Liver (tissue), 9 donors: ENCODE results near the gene ARHGEF25. TPM values are rescaled to one million over a fixed set of nuclear protein-coding genes. Genes with fewer than 3 reads are reported as not detected.

Experiments
- DNase-seq: peaks from one replicate; pipeline ENCODE4 v3.0.0-alpha.2; 2017; ENCODE audit warnings: low spot score
- H3K27ac ChIP-seq, 2 donors: one replicate each; pipeline ENCODE4 v1.7.0; 2013; ENCODE audit warnings: inconsistent platforms in 2 of 2, low read length in 2 of 2, control low read depth in 1 of 2, low read depth in 1 of 2, mild to moderate bottlenecking in 1 of 2
- H3K27me3 ChIP-seq, 4 donors: one replicate each; pipeline versions ENCODE4 v1.6.1 to v1.7.0; 2013; ENCODE audit warnings: low read length in 3 of 4, inconsistent platforms in 1 of 4, mild to moderate bottlenecking in 1 of 4, moderate library complexity in 1 of 4; ENCODE audit not compliant: control insufficient read depth in 4 of 4, insufficient read depth in 4 of 4
- H3K36me3 ChIP-seq, 4 donors: one replicate each; pipeline versions ENCODE4 v1.6.1 to v1.7.0; 2013; ENCODE audit warnings: low read length in 3 of 4, mild to moderate bottlenecking in 3 of 4, low read depth in 1 of 4, moderate library complexity in 1 of 4; ENCODE audit not compliant: control insufficient read depth in 4 of 4, insufficient read depth in 3 of 4
- H3K4me1 ChIP-seq, 4 donors: one replicate each; pipeline versions ENCODE4 v1.6.1 to v1.7.0; 2013; ENCODE audit warnings: low read length in 3 of 4, mild to moderate bottlenecking in 3 of 4, moderate library complexity in 1 of 4; ENCODE audit not compliant: control insufficient read depth in 4 of 4, insufficient read depth in 4 of 4
- H3K4me3 ChIP-seq, 3 donors: one replicate each; pipeline versions ENCODE4 v1.6.1 to v1.7.0; 2013; ENCODE audit warnings: low read length in 3 of 3, control low read depth in 1 of 3, low read depth in 1 of 3, mild to moderate bottlenecking in 1 of 3
- H3K9ac ChIP-seq, 2 donors: one replicate each; pipeline ENCODE4 v1.7.0; 2013; ENCODE audit warnings: low read length in 2 of 2, mild to moderate bottlenecking in 2 of 2, moderate library complexity in 2 of 2, control low read depth in 1 of 2, low read depth in 1 of 2
- H3K9me3 ChIP-seq, 4 donors: one replicate each; pipeline versions ENCODE4 v1.6.1 to v1.7.0; 2013; ENCODE audit warnings: low read length in 3 of 4; ENCODE audit not compliant: control insufficient read depth in 4 of 4
- ATF3 ChIP-seq: IDR thresholded peaks from 2 replicates; pipeline ENCODE4 v1.6.1; 2016; ENCODE audit warnings: antibody characterized with exemption
- CTCF ChIP-seq: fragments of 150-350 bp; IDR thresholded peaks from 2 replicates; pipeline ENCODE4 v1.5.1; 2017; ENCODE audit warnings: improper control_type of control experiment, low read depth, low read length; ENCODE audit not compliant: missing input control
- EGR1 ChIP-seq, 2 donors: IDR thresholded peaks; 2 replicates each; pipeline ENCODE4 v1.6.1; 2016 to 2018; ENCODE audit warnings: antibody characterized with exemption in 2 of 2, low read depth in 2 of 2
- FOXA1 ChIP-seq: IDR thresholded peaks from 2 replicates; pipeline ENCODE4 v1.6.1; 2016; ENCODE audit warnings: antibody characterized with exemption
- JUND ChIP-seq, 2 donors: IDR thresholded peaks; 2 replicates each; pipeline ENCODE4 v1.6.1; 2016; ENCODE audit warnings: antibody characterized with exemption in 2 of 2
- MAX ChIP-seq: IDR thresholded peaks from 2 replicates; pipeline ENCODE4 v1.6.1; 2016; ENCODE audit warnings: antibody characterized with exemption
- REST ChIP-seq: IDR thresholded peaks from 2 replicates; pipeline ENCODE4 v1.6.1; 2016; ENCODE audit warnings: antibody characterized with exemption, mild to moderate bottlenecking
- YY1 ChIP-seq: IDR thresholded peaks from 2 replicates; pipeline ENCODE4 v1.6.1; 2016; ENCODE audit warnings: antibody characterized with exemption, mild to moderate bottlenecking
- WGBS: extraction: QIAGEN DNeasy Blood & Tissue Kit; methylation state at CpG from one replicate; pipeline ENCODE4 v1.1.7; 2013; 5-methylcytosine and 5-hydroxymethylcytosine counted together
- polyA plus RNA-seq, 2 donors: library from polyadenylated mRNA; stranded (reverse) in 1 of 2; unstranded in 1 of 2; fragments of 200-250 nt in 1 of 2; fragments of >200 nt in 1 of 2; fragmentation: Nextera tagmentation in 1 of 2; extraction: Ambion mirVana in 1 of 2; gene quantifications; one replicate each; pipeline versions ENCODE4 v1.2.1 to v1.2.3, GENCODE V29; 2013 to 2015
- total RNA-seq, 2 donors: library from RNA; depleted of rRNA; stranded (reverse); fragments of >200 nt; gene quantifications; one replicate each; pipeline ENCODE4 v1.2.3, GENCODE V29; 2014
- donor health status: healthy.
- donor health status: healthy.
- donor health status: healthy.
- donor health status: healthy.
- donor health status: healthy.

ARHGEF25 gene
- total and polyA plus RNA-seq, 4 donors, result 0.57 to 2.3 (median 1.9) TPM

- no peak for TF ChIP-seq JUND (IDR thresholded peaks at IDR 0.05)
- no peak for TF ChIP-seq MAX
- no peak for TF ChIP-seq FOXA1
- no peak for TF ChIP-seq CTCF
- TF ChIP-seq YY1, result no peak
- no peak for TF ChIP-seq EGR1 (IDR thresholded peaks at IDR 0.05; ENCODE audit: low read depth in 2 of 2)
- TF ChIP-seq ATF3, result no peak
- no peak for TF ChIP-seq REST
- peaks cover 0 to 6% (median 2%) of the 10 kb centered on the region in 4 donors for H3K27me3 ChIP-seq
- DNase-seq, result no peak
- no peaks in the 10 kb centered on the region for H3K9me3 ChIP-seq
- H3K36me3 ChIP-seq, result peaks cover 2 to 24% (median 6%) of the 10 kb centered on the region in 4 donors
- peak overlapping the region in 2 of 3 donors; percentile 5 to 50 for H3K4me3 ChIP-seq
- WGBS, result 10% methylated on average over 25 of the region's 25 CpGs
- peaks cover 0 to 2% (median under 1%) of the 10 kb centered on the region in 4 donors for H3K4me1 ChIP-seq
- H3K9ac ChIP-seq, result no peak overlapping the region
- peak overlapping the region in 1 of 2 donors; percentile 53 for H3K27ac ChIP-seq
These were observed 6.0 kb upstream of the ARHGEF25 start for GRCh38 chr12:57604992-57605810.

- Histone ChIP-seq H3K36me3 (peaks cover 0 to 17% (median 5%) of the 10 kb centered on the region in 4 donors), H3K9ac (no peak overlapping the region), H3K27me3 (peaks cover 0 to 6% (median 2%) of the 10 kb centered on the region in 4 donors), H3K27ac (no peak overlapping the region), H3K4me1 (peaks cover 0 to 7% (median 4%) of the 10 kb centered on the region in 4 donors), H3K9me3 (no peaks in the 10 kb centered on the region), H3K4me3 (no peak overlapping the region)
- TF ChIP-seq REST, result no peak
- 75% methylated on average over 4 of the region's 4 CpGs for WGBS
- no peak for DNase-seq
These were observed 5.4 kb upstream of the ARHGEF25 start for GRCh38 chr12:57605811-57606311.
